Left ventricle myocardium inferior (tissue), 1 donor: ENCODE data around the gene CRTC3. TPM values are rescaled to one million over a fixed set of nuclear protein-coding genes. Genes with fewer than 3 reads are reported as not detected.
"Not testable (repeated sequence)": the region's sequence is repeated elsewhere in the genome, so short reads cannot be mapped to it uniquely, and the experiment has no call there.

ENCODE experiments used
- DNase-seq: peaks from one replicate; pipeline ENCODE4 v3.0.0-alpha.2; 2020
- H3K27ac ChIP-seq: fragments of 200-600 bp; replicated peaks from 2 replicates; pipeline ENCODE4 v1.8.0; 2021
- H3K27me3 ChIP-seq: fragments of 200-600 bp; 2 replicates; pipeline ENCODE4 v1.8.0; 2021; ENCODE audit warnings: low read depth
- H3K36me3 ChIP-seq: fragments of 200-600 bp; 2 replicates; pipeline ENCODE4 v1.8.0; 2021
- H3K4me1 ChIP-seq: fragments of 200-600 bp; 2 replicates; pipeline ENCODE4 v1.8.0; 2021
- H3K4me3 ChIP-seq: fragments of 200-600 bp; 2 replicates; pipeline ENCODE4 v1.8.0; 2021; ENCODE audit warnings: mild to moderate bottlenecking, moderate library complexity
- H3K9me3 ChIP-seq: fragments of 200-600 bp; replicated peaks from 2 replicates; pipeline ENCODE4 v1.8.0; 2021
- intact Hi-C: fragments of 100-400 bp; cut with micrococcal nuclease; formaldehyde crosslinking; loops from one replicate; pipeline ENCODE4 v1.11.0; 2022
- total RNA-seq: library from RNA; stranded (reverse); fragmentation: NEBNext Ultra II Directional; extraction: Animal tissue kit (Norgen Biotek cat#: 25700); gene quantifications from one replicate; pipeline ENCODE4 v1.2.1, GENCODE V29; 2021
- TF ChIP-seq, protein P1 (sequence below): fragments of 200-600 bp; IDR thresholded peaks from 2 replicates; pipeline ENCODE4 v1.8.0; 2021; ENCODE audit warnings: antibody characterized with exemption, mild to moderate bottlenecking, borderline replicate concordance
- donor health status: DM: no; HTN: yes; CAD: no; lungs with severe emphysema.

Gene CRTC3
- total RNA-seq, 1 donor from 2014 or later: 24.1 TPM

DNA sequence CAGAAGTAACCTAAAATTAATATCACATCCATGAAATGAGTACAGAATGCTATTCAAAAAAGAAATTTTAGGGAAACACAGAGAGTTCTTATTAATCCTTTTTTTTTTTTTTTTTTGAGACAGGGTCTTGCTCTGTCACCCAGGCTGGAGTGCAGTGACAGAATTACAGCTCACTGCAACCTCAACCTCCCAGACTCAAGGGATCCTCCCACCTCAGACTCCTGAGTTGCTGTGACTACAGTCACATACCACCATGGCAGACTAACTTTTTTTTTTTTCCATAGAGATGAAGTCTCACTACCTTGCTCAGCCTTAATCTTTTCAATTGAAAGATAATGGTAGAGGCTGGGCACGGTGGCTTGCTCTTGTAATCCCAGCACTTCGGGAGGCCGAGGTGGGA, 6.3 kb upstream of the CRTC3 start:
- Histone ChIP-seq H3K27me3 (no peaks in the 10 kb centered on the region), H3K36me3 (no peaks in the 10 kb centered on the region), H3K9me3 (no peaks in the 10 kb centered on the region), H3K4me1 (no peaks in the 10 kb centered on the region), H3K4me3 (no peak overlapping the region), H3K27ac (no peak overlapping the region)
- no peak for DNase-seq
- intact Hi-C loops: no loop called here
- TF ChIP-seq, protein P1, sequence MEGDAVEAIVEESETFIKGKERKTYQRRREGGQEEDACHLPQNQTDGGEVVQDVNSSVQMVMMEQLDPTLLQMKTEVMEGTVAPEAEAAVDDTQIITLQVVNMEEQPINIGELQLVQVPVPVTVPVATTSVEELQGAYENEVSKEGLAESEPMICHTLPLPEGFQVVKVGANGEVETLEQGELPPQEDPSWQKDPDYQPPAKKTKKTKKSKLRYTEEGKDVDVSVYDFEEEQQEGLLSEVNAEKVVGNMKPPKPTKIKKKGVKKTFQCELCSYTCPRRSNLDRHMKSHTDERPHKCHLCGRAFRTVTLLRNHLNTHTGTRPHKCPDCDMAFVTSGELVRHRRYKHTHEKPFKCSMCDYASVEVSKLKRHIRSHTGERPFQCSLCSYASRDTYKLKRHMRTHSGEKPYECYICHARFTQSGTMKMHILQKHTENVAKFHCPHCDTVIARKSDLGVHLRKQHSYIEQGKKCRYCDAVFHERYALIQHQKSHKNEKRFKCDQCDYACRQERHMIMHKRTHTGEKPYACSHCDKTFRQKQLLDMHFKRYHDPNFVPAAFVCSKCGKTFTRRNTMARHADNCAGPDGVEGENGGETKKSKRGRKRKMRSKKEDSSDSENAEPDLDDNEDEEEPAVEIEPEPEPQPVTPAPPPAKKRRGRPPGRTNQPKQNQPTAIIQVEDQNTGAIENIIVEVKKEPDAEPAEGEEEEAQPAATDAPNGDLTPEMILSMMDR: no peak

DNA sequence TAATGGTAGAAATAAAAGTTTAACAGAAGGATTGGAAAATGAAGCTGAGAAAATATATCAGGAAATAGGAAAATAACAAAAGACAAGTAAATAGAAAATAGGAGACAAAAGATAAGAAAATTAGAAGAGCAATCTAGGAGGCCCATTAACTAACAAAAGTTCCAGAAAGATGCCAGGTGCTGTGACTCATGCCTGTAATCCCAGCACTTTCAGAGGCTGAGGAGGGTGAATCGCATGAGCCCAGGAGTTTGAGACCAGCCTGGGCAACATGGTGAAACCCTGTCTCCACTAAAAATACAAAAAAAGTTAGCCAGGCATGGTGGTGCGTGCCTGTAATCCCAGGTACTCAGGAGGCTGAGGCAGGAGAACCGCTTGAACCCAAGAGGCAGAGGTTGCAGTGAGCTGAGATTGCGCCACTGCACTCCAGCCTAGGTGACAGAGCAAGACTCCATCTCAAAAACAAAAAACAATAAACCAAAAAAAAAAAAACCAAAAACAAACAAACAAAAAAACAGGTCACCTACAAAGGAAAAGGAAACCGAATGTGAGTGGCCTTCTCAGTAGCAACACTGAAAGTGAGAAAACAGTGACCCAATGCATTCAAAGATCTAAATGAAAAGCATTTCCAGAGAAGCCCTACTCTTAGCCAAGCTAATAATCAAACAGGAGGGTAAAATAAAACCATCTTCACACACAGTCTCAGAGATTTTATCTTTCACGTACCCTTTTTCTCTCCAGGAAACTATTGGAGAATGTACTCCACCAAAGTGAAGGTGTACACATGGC, 5.5 kb upstream of the CRTC3 start:
- intact Hi-C loops, H3K36me3 ChIP-seq, DNase-seq, H3K4me1 ChIP-seq, H3K27ac ChIP-seq, H3K9me3 ChIP-seq, H3K4me3 ChIP-seq, H3K27me3 ChIP-seq: not testable (repeated sequence)

DNA sequence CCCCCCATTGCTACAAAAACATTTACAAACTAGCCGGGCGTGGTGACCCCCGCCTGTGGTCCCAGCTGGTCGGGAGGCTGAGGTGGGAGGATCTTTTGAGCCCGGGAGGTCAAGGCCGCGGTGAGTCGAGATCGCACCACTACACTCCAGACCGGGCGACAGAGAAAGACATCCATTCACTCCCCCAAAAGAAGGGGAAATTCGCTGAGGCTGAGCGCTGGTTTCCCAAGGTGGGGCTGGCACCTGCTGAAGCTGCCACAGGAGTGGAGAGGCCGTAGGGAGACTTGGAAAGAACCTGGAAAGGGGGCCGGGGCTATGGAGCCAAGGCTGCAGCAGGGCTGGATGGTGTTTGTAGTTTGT, 732 bp upstream of the CRTC3 start:
- peaks cover 45% of the 10 kb centered on the region for H3K4me1 ChIP-seq
- no peaks in the 10 kb centered on the region for H3K36me3 ChIP-seq
- intact Hi-C loops: no loop called here
- peak overlapping the region; percentile 97 for H3K27ac ChIP-seq
- H3K27me3 ChIP-seq: no peaks in the 10 kb centered on the region
- DNase-seq: no peak
- H3K4me3 ChIP-seq: peak overlapping the region; percentile 94
- TF ChIP-seq, protein P1: no peak
- no peaks in the 10 kb centered on the region for H3K9me3 ChIP-seq

DNA sequence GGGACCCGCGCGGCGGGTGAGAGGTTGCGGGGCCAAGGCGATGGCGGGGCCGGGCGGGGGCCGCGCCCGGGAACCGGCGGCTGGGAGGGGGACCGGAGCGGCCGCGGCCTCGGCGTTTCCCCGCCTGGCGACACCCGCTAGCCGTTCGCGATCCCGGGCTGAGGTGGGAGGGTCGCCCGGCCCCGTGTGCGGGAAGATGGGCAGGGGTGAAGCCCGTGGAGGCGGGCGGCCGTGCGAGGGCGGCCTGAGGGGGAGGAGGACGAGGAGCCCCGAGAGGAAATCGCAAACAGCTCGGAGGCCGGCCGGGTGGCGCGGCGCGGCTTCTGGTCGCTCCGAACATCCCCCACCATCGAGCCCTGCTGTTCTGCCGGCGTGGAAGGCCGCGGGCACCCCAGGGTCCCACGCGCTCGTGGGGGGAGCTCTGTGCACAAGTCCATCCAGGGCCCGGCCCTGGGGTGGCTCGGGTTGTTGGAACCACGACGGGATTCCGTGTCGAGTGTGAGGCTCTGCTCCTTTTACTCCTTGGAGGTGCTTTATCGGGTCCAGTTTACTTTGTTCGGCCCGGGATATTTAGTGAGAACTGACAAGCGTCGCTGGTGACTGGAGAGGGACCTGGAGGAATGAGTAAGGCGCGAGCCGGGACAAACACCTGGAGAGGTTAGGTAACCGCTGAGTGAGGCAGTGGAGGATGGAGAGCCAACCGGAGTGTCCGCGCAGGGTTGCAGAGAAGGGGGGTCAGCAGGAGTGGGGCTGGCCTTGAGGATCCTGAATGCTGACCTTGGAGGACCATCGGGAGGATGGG, 728 bp downstream of the CRTC3 start:
- peaks cover 59% of the 10 kb centered on the region for H3K4me1 ChIP-seq

DNA sequence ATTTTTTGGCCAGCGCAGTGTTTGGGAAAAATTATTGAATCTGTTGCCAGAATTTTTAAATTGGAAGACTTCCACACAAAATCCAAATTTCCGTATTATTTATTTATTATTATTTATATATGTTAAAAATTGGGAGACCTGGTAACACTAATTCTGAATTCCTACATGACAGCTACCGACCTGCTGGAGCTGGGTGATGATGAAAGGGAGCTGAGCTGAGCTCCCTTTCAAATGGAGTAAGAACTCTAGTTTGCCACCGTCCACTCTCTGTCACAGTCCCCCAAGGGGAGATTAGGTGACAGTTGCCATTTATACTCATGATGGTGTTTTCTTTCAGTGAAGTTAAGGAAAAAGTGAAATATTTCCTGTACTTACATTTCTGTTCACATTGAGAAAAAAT, 1.4 kb downstream of the CRTC3 start:
- Histone ChIP-seq H3K4me1 (peaks cover 66% of the 10 kb centered on the region), H3K9me3 (no peaks in the 10 kb centered on the region), H3K4me3 (peak overlapping the region; percentile 94), H3K27me3 (no peaks in the 10 kb centered on the region), H3K36me3 (no peaks in the 10 kb centered on the region), H3K27ac (peak overlapping the region; percentile 97)
- no peak for DNase-seq
- intact Hi-C loops: loop anchor here (5.0 kb wide), 1 partner anchor 71 kb away; no protein-coding TSS in a partner anchor
- TF ChIP-seq, protein P1: no peak

More for the DNA sequence above, 728 bp downstream of the CRTC3 start:
- Histone ChIP-seq H3K9me3 (no peaks in the 10 kb centered on the region), H3K27ac (peak overlapping the region; percentile 97), H3K36me3 (no peaks in the 10 kb centered on the region), H3K27me3 (no peaks in the 10 kb centered on the region), H3K4me3 (peak overlapping the region; percentile 94)
- TF ChIP-seq, protein P1: no peak
- intact Hi-C loops: loop anchor here (5.0 kb wide), 1 partner anchor 72 kb away; no protein-coding TSS in a partner anchor
- peak; percentile 46 for DNase-seq
